Amygdala (tissue), 56 donors: ENCODE results near the gene BRD8.
"Not testable (repeated sequence)": the region's sequence is repeated elsewhere in the genome, so short reads cannot be mapped to it uniquely, and the experiment has no call there.

Experiments
- DNase-seq, 56 donors: peaks; one replicate each; lab custom pipeline; 2025; lab: John Stamatoyannopoulos, UW

Gene BRD8, protein sequence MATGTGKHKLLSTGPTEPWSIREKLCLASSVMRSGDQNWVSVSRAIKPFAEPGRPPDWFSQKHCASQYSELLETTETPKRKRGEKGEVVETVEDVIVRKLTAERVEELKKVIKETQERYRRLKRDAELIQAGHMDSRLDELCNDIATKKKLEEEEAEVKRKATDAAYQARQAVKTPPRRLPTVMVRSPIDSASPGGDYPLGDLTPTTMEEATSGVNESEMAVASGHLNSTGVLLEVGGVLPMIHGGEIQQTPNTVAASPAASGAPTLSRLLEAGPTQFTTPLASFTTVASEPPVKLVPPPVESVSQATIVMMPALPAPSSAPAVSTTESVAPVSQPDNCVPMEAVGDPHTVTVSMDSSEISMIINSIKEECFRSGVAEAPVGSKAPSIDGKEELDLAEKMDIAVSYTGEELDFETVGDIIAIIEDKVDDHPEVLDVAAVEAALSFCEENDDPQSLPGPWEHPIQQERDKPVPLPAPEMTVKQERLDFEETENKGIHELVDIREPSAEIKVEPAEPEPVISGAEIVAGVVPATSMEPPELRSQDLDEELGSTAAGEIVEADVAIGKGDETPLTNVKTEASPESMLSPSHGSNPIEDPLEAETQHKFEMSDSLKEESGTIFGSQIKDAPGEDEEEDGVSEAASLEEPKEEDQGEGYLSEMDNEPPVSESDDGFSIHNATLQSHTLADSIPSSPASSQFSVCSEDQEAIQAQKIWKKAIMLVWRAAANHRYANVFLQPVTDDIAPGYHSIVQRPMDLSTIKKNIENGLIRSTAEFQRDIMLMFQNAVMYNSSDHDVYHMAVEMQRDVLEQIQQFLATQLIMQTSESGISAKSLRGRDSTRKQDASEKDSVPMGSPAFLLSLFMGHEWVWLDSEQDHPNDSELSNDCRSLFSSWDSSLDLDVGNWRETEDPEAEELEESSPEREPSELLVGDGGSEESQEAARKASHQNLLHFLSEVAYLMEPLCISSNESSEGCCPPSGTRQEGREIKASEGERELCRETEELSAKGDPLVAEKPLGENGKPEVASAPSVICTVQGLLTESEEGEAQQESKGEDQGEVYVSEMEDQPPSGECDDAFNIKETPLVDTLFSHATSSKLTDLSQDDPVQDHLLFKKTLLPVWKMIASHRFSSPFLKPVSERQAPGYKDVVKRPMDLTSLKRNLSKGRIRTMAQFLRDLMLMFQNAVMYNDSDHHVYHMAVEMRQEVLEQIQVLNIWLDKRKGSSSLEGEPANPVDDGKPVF

DNA sequence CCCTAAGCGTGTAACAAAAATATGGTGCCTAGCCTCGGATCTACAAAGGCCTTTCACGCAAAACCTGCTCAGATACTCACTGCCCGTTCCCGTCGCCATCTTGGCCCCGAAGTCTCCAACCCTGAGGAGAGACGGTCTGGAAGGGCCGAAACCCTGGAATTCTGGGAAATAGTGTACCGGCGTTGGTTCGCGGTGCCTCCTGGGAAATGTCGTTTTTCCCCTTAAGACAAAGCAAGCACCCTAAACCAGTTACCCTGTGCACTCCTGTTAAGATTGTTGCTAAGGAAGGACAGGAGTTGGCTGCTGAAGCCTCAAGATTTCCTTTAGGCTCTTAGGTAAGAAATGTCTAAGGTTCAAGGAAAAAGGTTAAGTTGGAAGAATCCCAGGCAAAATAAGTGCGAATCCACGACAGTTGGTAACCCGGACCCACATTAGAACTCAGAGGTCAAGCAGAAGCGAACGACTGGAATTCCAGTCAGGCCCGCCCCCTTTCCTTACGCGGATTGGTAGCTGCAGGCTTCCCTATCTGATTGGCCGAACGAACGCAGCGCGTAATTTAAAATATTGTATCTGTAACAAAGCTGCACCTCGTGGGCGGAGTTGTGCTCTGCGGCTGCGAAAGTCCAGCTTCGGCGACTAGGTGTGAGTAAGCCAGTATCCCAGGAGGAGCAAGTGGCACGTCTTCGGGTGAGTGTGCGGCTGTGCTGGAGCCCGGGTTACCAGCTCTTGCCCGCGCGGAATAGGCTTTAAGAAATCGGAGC is at the start of gene BRD8, which contains the start of gene KIF20A:
BRD8 (minus strand) TSS at position 115 of the 761 bp plus-strand sequence; CDS start at position 99, 16 bp downstream.
KIF20A (plus strand) TSS at position 597 of the 761 bp plus-strand sequence. CDS start 569 bp downstream, outside the sequence.
- DNase-seq: peak; percentile 44 to 98 (median 92)

DNA sequence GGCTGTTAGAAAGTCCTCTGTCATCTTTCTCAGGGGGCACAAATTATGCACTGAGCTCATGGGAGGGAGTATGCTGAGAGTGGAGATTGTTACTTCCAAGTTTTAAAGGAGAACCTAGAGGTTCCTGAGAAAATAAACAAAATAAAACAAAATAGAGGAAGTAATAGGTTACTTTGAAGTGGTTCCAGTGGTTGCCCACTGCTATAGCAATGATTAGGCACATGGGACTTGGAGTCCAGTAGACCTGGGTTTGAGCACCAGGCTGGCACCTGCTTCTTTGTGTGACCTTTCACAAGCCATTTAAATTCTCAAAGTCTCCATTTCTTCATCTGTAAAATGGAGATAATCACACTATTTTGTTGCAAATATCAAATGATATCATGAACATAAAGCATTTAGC is 48.5 kb upstream of the BRD8 start:
- DNase-seq: no peak

DNA sequence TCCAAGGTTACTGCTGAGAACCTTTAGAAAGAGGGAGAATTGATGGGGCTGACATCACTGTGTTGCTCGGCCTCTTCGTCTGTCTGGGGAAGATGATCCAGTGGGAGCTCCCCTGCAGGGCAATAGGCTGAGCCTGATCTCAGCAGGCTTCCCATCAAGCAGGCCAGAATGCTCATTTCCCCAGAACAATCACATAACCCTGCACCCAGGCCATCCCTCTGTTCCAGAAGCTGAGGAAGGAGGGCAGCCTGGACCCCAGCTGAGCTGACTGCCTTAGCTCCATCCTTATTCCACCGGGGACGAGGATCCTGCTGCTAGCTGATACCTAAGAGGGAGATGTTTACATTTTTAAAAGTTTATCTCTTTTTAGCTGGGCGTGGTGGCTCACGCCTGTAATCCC is 46.3 kb upstream of the BRD8 start:
- no peak for DNase-seq

DNA sequence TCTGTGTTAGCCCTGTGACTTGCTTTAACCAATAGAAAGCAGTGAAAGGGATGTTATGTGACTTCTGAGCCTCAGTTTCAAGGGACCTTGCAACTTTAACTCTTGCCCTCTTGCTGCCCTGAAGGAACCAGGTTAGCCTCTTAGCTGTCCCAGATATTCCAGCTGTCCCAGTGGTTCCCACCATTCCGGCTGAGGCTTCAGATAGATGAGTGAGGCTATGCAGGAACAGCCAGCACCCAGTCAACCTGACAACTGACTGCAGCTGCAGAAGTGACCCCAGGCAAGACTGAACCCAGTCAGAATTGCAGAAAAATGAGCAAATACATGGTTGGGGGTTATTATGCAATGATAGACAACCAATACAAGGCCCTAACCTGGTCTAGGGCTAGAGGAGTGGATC is 45.1 kb upstream of the BRD8 start:
- no peak for DNase-seq

- no peak for DNase-seq
These were observed 38.4 kb upstream of the BRD8 start for GRCh38 chr5:138216799-138217198.

- DNase-seq: peak; percentile 7 to 97 (median 88)
These were observed 35.0 kb upstream of the BRD8 start, which contains the start of gene CDC23 for GRCh38 chr5:138213161-138214029. Gene CDC23, minus strand, starts transcription at chr5:138213323. Its CDS starts 11 bp downstream, at chr5:138213312.

DNA sequence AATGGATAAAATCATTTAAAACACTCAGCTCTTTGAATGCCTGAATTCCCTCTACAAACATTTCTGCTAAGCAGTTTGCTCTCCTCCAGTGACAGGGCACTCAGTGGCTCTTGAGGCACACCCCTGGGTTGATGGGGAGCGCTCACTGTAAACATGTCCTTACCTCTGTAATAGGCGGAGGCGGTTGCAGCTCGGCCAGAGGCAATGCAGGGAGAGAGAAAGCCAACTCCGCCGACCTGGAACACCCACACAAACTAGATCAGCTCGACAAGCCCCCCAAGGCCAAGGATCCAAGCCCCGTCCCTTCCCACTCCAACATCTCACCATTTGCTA is 34.4 kb upstream of the BRD8 start:
- peak in 1 of 56 donors; percentile 20 for DNase-seq

- DNase-seq: no peak
These were observed 32.6 kb upstream of the BRD8 start for GRCh38 chr5:138210985-138211384.

- not testable (repeated sequence) for DNase-seq
These were observed 15.4 kb upstream of the BRD8 start for GRCh38 chr5:138193859-138194258.

GRCh38 chr5:138192826-138193225 is 14.4 kb upstream of the BRD8 start:
- DNase-seq: no peak

DNA sequence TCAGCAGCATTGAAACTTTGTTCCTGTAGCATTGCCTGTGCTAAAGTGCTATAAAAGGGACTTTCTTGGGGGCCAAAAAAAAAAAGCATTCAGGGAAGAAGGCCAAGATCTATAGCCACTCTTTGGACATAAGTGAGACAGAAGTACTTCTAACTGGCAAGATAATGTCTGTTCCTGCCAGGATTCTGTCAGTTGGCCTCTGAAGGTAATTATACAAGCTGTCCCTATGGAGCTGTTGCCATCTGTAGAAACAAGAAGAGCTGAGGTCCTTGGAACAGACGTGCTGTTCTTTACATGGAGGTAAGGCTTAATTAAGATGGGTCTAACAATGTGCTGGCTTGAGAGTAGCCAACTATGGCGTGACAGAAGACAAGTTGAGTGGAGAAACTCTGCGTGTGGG is 10.2 kb upstream of the BRD8 start:
- no peak for DNase-seq

GRCh38 chr5:138186002-138186447 is 7.6 kb upstream of the BRD8 start:
- no peak for DNase-seq

GRCh38 chr5:138182808-138183207 is 4.4 kb upstream of the BRD8 start:
- DNase-seq: no peak

- no peak for DNase-seq
These were observed 2.4 kb upstream of the BRD8 start for GRCh38 chr5:138180841-138181240.

GRCh38 chr5:138180183-138180782 is 1.9 kb upstream of the BRD8 start:
- DNase-seq: no peak

DNA sequence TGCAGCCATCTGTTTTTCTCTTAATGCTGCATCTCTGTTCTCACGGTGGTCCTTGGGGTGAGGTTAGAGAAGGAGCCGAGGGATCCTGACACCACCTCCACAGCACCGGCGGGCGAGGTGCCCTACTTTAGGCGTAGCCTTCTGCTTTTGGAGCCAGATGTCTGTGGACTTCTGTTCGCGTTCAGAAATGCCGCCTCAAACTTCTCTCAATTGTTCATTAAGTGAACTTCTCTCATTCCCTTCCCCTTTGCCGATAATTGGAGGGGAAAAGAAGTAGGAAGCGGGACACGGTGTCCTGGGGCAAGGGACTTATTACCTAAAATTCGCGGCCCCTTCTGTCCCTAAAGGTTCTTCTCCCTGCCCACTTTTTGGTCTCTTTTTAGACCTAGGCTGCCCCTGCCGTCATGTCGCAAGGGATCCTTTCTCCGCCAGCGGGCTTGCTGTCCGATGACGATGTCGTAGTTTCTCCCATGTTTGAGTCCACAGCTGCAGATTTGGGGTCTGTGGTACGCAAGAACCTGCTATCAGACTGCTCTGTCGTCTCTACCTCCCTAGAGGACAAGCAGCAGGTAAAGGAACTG is 937 bp upstream of the BRD8 start:
- no peak for DNase-seq

DNA sequence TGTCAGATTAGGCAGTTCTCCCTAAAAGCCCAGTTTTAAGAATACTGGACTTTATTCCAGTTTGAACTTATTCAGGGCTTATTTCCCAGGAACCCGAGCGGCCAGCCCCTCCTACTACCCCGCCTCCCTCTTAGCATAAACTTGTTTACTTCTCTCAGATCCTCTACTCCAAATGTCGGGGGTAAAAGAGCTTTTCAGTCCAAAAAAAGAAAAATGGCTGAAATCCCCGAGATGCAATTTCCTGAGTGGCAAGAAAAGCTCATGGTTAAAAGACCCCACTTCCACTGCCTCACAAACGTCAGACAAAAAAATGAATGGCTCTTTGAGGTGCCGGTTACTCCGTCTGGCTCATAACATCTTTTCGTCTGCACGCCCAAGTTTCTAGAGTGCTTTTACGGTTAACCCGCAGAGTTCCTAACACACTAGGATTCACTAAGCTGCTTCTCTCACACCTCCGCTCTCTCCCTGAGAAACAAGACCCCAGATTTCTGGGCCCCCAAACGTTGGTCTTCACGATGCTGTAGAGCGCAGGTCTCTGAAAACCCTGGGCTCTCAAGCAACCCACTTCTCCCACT is 402 bp downstream of the BRD8 start:
- peak in 31 of 56 donors; percentile 2 to 58 (median 23) for DNase-seq

GRCh38 chr5:138170299-138170698 is 8.1 kb downstream of the BRD8 start:
- DNase-seq: no peak
